Esophagus squamous epithelium (tissue), 5 donors: Measurements from ENCODE around the gene CAPZB. TPM values are rescaled to one million over a fixed set of nuclear protein-coding genes. Genes with fewer than 3 reads are reported as not detected.

ENCODE experiments used
- DNase-seq: peaks from one replicate; lab custom pipeline; 2025; lab: John Stamatoyannopoulos, UW
- H3K27ac ChIP-seq, 4 donors: fragments of 200-600 bp; sonication (generic); one replicate each; pipeline ENCODE4 v1.5.1; 2016 to 2019; ENCODE audit warnings: mild to moderate bottlenecking in 1 of 4
- H3K27me3 ChIP-seq, 4 donors: fragments of 200-600 bp; sonication (generic); 1 replicate in 3 of 4; 2 replicates in 1 of 4; pipeline versions ENCODE4 v1.5.1 to v1.6.0; 2017 to 2021; ENCODE audit warnings: antibody characterized with exemption in 1 of 4
- H3K36me3 ChIP-seq, 3 donors: fragments of 200-600 bp; sonication (generic); one replicate each; pipeline ENCODE4 v1.5.1; 2016 to 2019
- H3K4me1 ChIP-seq, 3 donors: fragments of 200-600 bp; sonication (generic); one replicate each; pipeline ENCODE4 v1.5.1; 2017 to 2019
- H3K4me3 ChIP-seq, 4 donors: fragments of 200-600 bp; sonication (generic); 1 replicate in 3 of 4; 2 replicates in 1 of 4; pipeline ENCODE4 v1.5.1; 2016 to 2019; ENCODE audit warnings: mild to moderate bottlenecking in 2 of 4, moderate library complexity in 1 of 4
- H3K9me3 ChIP-seq, 3 donors: fragments of 200-600 bp; sonication (generic); one replicate each; pipeline ENCODE4 v1.5.1; 2016 to 2019
- CTCF ChIP-seq, 6 experiments: fragments of 450-650 bp in 4 of 6; fragments of 200-600 bp in 2 of 6; sonication (generic) in 2 of 6; IDR thresholded peaks; one replicate each; pipeline ENCODE4 v1.5.1; 2016 to 2019; ENCODE audit warnings: antibody characterized with exemption in 6 of 6, mild to moderate bottlenecking in 4 of 6, moderate library complexity in 4 of 6
- POLR2A ChIP-seq, 4 donors: fragments of 450-650 bp; IDR thresholded peaks; one replicate each; pipeline ENCODE4 v1.6.1; 2017; ENCODE audit warnings: antibody characterized with exemption in 4 of 4, mild to moderate bottlenecking in 4 of 4, moderate library complexity in 3 of 4
- WGBS, 2 donors: methylation state at CpG; one replicate each; pipeline ENCODE4 v1.1.5; 2018; 5-methylcytosine and 5-hydroxymethylcytosine counted together
- intact Hi-C: fragments of 100-400 bp; cut with DNase I; formaldehyde crosslinking; loops from one replicate; pipeline ENCODE4 v1.15.0; 2022
- total RNA-seq, 4 donors: library from RNA; depleted of rRNA; stranded (reverse); fragments of >200 nt; gene quantifications; one replicate each; pipeline ENCODE4 v1.1.0, GENCODE V29; 2016
- donor health status: DM: yes; HTN: yes; CAD: no.

The CAPZB gene
- total RNA-seq, 4 donors from 2014 or later, result 89.4 to 146 (median 126) TPM

GRCh38 chr1:19455353-19455752, 30.0 kb downstream of the CAPZB start:
- no peaks in the 10 kb centered on the region for H3K27me3 ChIP-seq
- H3K36me3 ChIP-seq, result no peaks in the 10 kb centered on the region
- peaks cover 56 to 100% (median 89%) of the 10 kb centered on the region in 3 donors for H3K4me1 ChIP-seq
- TF ChIP-seq POLR2A (IDR thresholded peaks at IDR 0.05) (no peak), CTCF (IDR thresholded peaks at IDR 0.05) (no peak)
- DNase-seq, result no peak
- no peaks in the 10 kb centered on the region for H3K9me3 ChIP-seq
- intact Hi-C loops, result no loop called here
- WGBS, 2 donors, result 84% methylated on average over 7 to 8 of the region's 8 CpGs
- peak overlapping the region in 3 of 4 donors; percentile 87 to 92 (median 88) for H3K27ac ChIP-seq
- H3K4me3 ChIP-seq, result no peak overlapping the region

- Histone ChIP-seq H3K27me3 (no peaks in the 10 kb centered on the region), H3K9me3 (no peaks in the 10 kb centered on the region), H3K4me3 (peak overlapping the region in 1 of 4 donors; percentile 8), H3K4me1 (peaks cover 62 to 100% (median 91%) of the 10 kb centered on the region in 3 donors), H3K36me3 (no peaks in the 10 kb centered on the region), H3K27ac (peak overlapping the region; percentile 4 to 92 (median 88))
- WGBS, 2 donors, result 27 to 36% methylated on average over 11 of the region's 11 CpGs
- intact Hi-C loops, result no loop called here
- no peak for DNase-seq
- TF ChIP-seq CTCF (IDR thresholded peaks at IDR 0.05), result no peak
Measured at GRCh38 chr1:19454265-19455146, 30.8 kb downstream of the CAPZB start.

GRCh38 chr1:19453741-19454201, 31.6 kb downstream of the CAPZB start:
- peaks cover 0 to 2% (median 0%) of the 10 kb centered on the region in 3 donors for H3K36me3 ChIP-seq
- WGBS, 2 donors, result 50 to 71% methylated on average over 1 to 3 of the region's 3 CpGs
- no peak for TF ChIP-seq POLR2A (IDR thresholded peaks at IDR 0.05)
- TF ChIP-seq CTCF (IDR thresholded peaks at IDR 0.05), result no peak
- H3K27me3 ChIP-seq, result no peaks in the 10 kb centered on the region
- no peak for DNase-seq
- no peak overlapping the region for H3K4me3 ChIP-seq
- H3K9me3 ChIP-seq, result no peaks in the 10 kb centered on the region
- peak overlapping the region; percentile 50 to 92 (median 88) for H3K27ac ChIP-seq
- peaks cover 62 to 100% (median 91%) of the 10 kb centered on the region in 3 donors for H3K4me1 ChIP-seq
- intact Hi-C loops, result no loop called here

- 40 to 53% methylated on average over 5 to 8 of the region's 12 CpGs for WGBS, 2 donors
- DNase-seq, result no peak
- no peaks in the 10 kb centered on the region for H3K27me3 ChIP-seq
- peak overlapping the region; percentile 50 to 92 (median 88) for H3K27ac ChIP-seq
- no peak for TF ChIP-seq CTCF (IDR thresholded peaks at IDR 0.05)
- no peak for TF ChIP-seq POLR2A (IDR thresholded peaks at IDR 0.05)
- no peaks in the 10 kb centered on the region for H3K9me3 ChIP-seq
- peaks cover 64 to 100% (median 93%) of the 10 kb centered on the region in 3 donors for H3K4me1 ChIP-seq
- peaks cover 0 to 15% (median 0%) of the 10 kb centered on the region in 3 donors for H3K36me3 ChIP-seq
- intact Hi-C loops, result no loop called here
- peak overlapping the region in 1 of 4 donors; percentile 7 for H3K4me3 ChIP-seq
Measured at GRCh38 chr1:19452221-19452663, 33.1 kb downstream of the CAPZB start.
